GM23248 (cell line): ENCODE measurements around the gene C22orf15.

ENCODE experiments used
- EZH2 ChIP-seq: fragments of 200-600 bp; sonication (generic); IDR thresholded peaks from 2 replicates; pipeline ENCODE4 v1.6.1; 2018; ENCODE audit warnings: antibody characterized with exemption, mild to moderate bottlenecking; ENCODE audit not compliant: insufficient read depth, poor library complexity, severe bottlenecking
- EZH2phosphoT487 ChIP-seq: fragments of 200-600 bp; sonication (generic); IDR thresholded peaks from 2 replicates; pipeline ENCODE4 v1.6.1; 2018; ENCODE audit warnings: antibody characterized with exemption, moderate library complexity, mild to moderate bottlenecking, low read depth; ENCODE audit not compliant: insufficient read depth

DNA sequence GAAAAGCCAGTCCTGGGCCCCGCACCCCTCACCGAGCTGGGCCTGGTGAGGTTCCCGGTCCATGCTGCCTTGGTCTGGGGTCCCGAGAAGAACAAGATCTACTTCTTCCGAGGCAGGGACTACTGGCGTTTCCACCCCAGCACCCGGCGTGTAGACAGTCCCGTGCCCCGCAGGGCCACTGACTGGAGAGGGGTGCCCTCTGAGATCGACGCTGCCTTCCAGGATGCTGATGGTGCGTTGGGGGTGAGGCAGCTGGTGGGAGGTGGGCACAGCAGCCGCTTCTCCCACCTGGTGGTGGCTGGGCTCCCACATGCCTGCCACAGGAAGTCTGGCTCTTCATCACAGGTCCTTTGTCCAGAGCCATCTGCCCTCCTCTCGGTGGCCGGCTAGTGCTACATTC is 19.5 kb downstream of the C22orf15 start:
- no peak for TF ChIP-seq EZH2
- TF ChIP-seq EZH2phosphoT487, result no peak
